KOPT-K1 (cell line): ENCODE data around the gene GUCA1A.
"Not testable (repeated sequence)": the region's sequence is repeated elsewhere in the genome, so short reads cannot be mapped to it uniquely, and the experiment has no call there.

Experiments
- H3K27ac ChIP-seq: fragments of 200-600 bp; sonication (generic); 2 replicates; pipeline ENCODE4 v1.5.1; 2016; ENCODE audit warnings: antibody characterized with exemption, mild to moderate bottlenecking, low read depth, low read length; ENCODE audit not compliant: poor library complexity, severe bottlenecking
- H3K36me3 ChIP-seq: fragments of 200-600 bp; sonication (generic); 2 replicates; pipeline ENCODE4 v1.5.1; 2017; ENCODE audit warnings: antibody characterized with exemption, mild to moderate bottlenecking, low read length, moderate library complexity; ENCODE audit not compliant: insufficient read depth
- H3K9me3 ChIP-seq: fragments of 200-600 bp; sonication (generic); 2 replicates; pipeline ENCODE4 v1.5.1; 2017; ENCODE audit warnings: antibody characterized with exemption, low read length, mild to moderate bottlenecking; ENCODE audit not compliant: insufficient read depth, poor library complexity, severe bottlenecking

The GUCA1A gene

DNA sequence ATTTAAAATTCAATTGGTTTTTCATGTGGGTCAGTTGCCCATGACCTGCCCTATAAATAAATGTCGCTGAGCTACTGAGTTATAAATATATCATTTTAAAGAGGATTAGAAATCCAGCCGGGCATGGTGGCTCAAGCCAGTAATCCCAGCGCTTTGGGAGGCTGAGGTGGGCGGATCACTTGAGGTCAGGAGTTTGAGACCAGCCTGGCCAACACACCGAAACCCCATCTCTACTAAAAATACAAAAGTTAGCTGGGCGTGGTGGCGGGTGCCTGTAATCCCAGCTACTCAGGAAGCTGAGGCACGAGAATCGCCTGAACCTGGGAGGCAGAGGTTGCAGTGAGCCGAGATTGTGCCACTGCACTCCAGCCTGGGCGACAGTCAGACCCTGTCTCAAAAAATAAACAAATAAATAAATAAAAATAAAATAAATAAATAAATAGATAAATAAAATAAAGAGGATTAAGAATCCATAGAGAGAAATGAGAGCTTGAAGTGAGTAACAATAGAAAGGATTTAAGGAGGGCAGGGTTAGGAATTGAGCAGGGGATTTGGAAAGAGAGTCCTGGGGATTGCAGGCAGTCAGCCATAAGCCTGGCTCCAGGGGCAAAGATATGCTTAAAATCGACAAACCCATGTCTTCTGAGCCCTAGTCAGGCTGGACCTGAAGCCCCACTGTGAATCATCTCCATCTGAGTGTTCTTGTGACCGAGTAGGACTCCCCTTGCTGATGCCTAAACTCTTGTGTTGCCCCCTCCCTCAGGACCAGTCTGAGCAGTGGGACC lies 29.2 kb downstream of the GUCA1A start:
- H3K9me3 ChIP-seq, H3K27ac ChIP-seq: not testable (repeated sequence)
- H3K36me3 ChIP-seq: peaks cover 44% of the 10 kb centered on the region

DNA sequence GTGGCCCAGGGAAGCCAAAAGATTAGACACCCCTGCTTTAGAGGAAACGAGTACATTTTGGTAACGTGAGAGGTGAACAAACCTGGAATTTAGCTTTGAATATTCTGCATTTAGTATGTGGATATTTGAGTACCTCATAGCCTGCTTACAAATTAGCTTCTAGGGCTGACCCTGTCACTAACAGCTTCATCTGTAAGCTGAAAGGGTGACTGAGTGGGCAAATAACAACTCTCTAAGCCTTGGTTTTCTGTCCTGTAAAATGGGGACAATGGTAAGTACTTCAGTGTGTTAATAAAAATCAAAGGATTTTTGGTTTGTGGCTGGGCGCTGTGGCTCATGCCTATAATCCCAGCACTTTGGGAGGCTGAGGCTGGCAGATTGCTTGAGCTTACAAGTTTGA lies 30.0 kb downstream of the GUCA1A start:
- Histone ChIP-seq H3K36me3 (peaks cover 48% of the 10 kb centered on the region), H3K27ac (no peak overlapping the region), H3K9me3 (no peaks in the 10 kb centered on the region)

DNA sequence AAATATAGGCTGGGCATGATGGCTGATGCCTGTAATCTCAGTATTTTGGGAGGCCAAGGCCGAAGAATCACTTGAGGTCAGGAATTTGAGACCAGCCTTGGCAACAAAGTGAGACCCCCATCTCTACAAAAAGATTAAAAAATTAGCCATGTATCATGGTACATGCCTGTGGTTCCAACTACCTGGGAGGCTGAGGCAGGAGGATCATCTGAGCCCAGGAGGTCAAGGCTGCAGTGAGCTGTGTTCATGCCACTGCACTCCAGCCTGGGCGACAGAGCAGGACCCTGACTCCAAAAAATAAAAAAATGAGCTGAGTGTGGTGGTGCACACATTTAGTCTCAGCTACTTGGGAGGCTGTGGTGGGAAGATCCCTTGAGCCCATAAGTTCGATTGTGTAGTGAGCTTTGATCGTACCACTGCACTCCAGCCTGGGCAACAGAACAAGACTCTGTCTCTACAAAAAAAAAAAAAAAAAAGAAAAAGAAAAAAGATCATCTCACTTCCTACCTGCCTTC lies 31.7 kb downstream of the GUCA1A start:
- peaks cover 65% of the 10 kb centered on the region for H3K36me3 ChIP-seq

DNA sequence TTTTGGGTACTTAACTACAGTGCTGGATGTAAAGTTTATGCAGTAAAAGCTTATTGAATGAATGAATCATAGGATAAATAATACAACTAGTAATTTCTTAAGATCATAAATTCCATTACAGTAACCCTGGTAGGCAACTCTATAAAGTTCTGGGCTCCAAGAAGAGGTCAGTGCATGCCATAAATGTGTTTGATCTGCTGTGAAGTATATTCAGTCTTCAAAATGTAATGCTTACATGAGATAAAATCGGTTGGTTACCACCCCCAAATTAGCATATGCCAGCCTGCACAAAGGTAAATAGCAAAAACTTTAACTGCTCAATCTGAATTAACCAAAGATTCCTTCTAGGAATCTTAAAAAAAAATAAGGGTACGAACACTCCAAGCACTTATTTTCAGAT lies 34.4 kb downstream of the GUCA1A start:
- not testable (repeated sequence) for H3K27ac ChIP-seq, H3K9me3 ChIP-seq
- peaks cover 87% of the 10 kb centered on the region for H3K36me3 ChIP-seq

More for the DNA sequence above, 31.7 kb downstream of the GUCA1A start:
- Histone ChIP-seq H3K27ac (no peak overlapping the region), H3K9me3 (no peaks in the 10 kb centered on the region)

DNA sequence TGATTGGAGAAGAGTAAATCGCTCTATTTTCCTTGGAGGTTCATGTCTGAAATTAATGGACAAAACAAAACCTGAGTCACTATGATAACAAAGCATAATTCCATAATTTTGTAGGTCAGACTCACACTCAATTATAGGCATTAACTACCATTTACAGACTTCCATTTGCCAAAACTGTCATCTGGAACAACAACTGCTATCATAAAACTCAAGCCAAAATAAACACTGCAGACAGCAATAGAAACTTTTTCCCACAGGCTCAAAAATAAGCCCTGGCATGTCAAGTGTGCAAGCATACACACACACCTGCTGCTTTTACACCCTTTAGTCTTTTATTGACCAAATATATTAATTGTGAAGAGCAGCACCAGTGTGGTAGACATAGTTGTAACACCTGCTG lies 37.4 kb downstream of the GUCA1A start:
- H3K36me3 ChIP-seq: peaks cover 81% of the 10 kb centered on the region
- H3K9me3 ChIP-seq: no peaks in the 10 kb centered on the region
- no peak overlapping the region for H3K27ac ChIP-seq

DNA sequence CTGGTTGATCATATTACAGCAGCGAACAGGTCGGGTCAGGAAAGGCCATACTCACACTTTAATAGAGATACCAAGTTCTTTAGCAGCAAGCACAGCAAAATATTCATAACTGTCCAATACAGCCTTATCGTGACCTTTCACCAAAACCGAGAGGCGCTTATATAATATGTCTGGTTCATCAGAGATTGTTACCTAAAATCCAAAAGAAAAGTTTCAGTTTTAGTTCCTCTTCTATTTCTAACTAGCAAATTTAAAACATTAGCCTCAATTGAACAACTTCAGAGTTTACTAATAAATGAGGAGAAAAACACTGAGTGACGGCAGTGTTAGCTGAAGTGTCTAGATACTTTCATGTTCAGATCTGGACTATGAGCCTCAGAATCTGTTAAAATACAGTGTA lies 38.6 kb downstream of the GUCA1A start:
- Histone ChIP-seq H3K9me3 (no peaks in the 10 kb centered on the region), H3K27ac (no peak overlapping the region), H3K36me3 (peaks cover 71% of the 10 kb centered on the region)

DNA sequence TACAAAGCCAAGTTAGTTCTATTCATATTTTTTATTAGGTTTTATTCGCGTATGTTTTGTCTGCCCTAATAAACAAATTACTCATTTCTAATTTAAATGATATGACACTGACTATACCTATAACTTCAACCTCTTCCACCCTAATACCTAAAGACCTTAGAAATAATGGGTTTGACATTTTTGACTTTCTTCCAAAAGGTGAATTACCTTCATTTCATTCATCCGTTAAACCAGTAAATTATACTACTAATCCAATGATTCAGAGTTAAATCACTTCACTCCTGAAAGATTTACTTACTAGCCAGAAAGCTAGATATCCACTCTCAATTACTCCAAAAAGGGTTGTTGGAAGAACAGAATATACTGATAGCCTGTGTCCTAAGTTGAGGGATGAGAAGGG lies 39.3 kb downstream of the GUCA1A start:
- H3K9me3 ChIP-seq: no peaks in the 10 kb centered on the region
- no peak overlapping the region for H3K27ac ChIP-seq
- H3K36me3 ChIP-seq: peaks cover 68% of the 10 kb centered on the region

DNA sequence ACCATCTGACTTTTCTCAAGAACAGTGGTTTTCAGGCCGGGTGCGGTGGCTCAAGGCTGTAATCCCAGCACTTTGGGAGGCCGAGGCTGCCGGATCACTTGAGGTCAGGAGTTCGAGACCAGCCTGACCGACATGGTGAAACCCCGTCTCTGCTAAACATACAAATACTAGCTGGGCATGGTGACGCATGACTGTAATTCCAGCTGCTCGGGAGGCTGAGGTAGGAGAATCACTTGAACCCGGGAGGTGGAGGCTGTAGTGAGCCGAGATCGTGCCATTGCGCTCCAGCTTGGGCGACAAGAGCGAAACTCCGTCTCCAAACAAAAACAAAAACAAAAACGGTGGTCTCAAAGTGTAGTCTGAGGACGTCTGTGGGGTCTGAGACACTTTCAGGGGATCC lies 43.3 kb downstream of the GUCA1A start:
- peaks cover 32% of the 10 kb centered on the region for H3K36me3 ChIP-seq
- not testable (repeated sequence) for H3K27ac ChIP-seq, H3K9me3 ChIP-seq

DNA sequence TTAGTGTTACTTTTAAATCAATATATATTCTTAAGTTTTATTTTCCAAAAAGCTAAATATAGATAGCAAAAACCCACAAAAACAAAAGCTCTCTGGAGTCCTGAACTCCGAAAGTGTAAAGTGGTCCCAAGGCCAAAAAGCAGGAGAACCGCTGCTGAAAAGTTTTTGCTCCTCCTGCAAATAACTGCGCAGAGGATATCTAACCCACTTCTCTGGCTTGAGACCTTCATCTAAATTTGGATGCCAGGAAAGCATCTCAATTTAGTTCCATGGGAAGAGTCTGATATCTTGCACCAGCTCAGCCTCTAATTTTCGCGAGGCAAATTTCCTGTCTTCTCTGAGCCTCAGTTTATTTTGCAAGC lies 44.0 kb downstream of the GUCA1A start:
- H3K9me3 ChIP-seq: no peaks in the 10 kb centered on the region
- H3K27ac ChIP-seq: peak overlapping the region; percentile 69
- H3K36me3 ChIP-seq: peaks cover 26% of the 10 kb centered on the region

DNA sequence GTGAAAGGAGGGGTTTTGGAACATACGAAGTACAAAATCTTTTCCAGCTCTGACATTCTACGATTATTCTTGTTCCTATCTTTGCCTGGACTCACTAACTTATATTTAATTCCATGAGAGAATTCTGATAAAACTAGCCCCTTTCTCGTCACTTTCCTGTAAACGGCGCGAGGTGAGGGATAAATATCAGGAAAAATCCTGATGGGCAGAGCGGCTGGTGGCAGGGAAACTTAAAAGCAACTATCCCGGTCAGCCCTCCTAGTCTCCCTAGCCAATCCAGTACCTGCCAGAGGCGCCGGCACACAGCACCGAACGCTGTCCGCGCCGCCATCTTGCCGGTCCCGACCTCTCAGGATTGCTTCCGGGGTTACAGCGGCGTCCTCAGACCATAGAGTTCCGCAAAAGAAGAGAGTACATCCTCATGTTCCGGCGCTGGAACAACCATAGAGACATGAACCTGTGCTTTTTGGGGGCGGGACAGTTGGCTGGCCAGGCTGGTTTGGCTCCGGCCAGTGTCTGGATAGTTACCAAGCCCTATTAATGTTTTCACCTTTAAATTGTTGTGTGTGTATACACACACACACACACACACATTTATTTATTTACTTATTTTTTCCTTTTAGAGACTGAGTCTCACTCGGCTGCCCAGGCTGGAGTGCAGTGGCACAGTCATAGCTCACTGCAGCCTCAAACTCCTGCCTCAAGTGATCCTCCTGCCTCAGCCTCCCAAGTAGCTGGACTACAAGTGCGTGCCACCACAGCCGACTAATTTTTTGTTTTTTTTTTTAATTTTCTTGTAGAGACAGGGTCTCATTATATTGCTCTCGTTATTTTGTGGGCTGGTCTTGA lies 44.6 kb downstream of the GUCA1A start, which contains the start of gene MRPS10:
Gene MRPS10 (minus strand): TSS at position 343 of the 849 bp plus-strand sequence. CDS start 12 bp downstream, at position 331.
- Histone ChIP-seq H3K36me3 (peaks cover 20% of the 10 kb centered on the region), H3K27ac (peak within 1 kb of the TSS; percentile 69), H3K9me3 (no peaks in the 10 kb centered on the region)

DNA sequence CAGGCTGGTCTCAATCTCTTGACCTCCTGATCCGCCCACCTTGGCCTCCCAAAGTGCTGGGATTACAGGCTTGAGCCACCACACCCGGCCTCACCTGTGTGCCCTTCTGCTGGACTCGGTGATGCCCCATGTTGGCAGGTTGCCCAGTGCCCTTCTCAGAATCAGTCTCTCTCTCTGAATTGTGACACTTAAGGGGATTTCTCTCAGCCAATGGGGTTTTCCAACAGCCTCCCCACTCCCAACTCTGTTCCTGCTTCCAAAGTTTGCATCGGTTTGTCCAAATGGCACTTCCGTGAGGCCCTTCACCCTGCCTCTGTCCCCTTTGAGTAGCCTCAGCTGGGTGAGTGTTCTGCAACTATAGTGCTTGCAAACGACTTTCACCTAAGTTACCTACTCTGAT lies 47.6 kb downstream of the GUCA1A start:
- H3K9me3 ChIP-seq: no peaks in the 10 kb centered on the region
- H3K36me3 ChIP-seq: no peaks in the 10 kb centered on the region
- H3K27ac ChIP-seq: no peak overlapping the region

DNA sequence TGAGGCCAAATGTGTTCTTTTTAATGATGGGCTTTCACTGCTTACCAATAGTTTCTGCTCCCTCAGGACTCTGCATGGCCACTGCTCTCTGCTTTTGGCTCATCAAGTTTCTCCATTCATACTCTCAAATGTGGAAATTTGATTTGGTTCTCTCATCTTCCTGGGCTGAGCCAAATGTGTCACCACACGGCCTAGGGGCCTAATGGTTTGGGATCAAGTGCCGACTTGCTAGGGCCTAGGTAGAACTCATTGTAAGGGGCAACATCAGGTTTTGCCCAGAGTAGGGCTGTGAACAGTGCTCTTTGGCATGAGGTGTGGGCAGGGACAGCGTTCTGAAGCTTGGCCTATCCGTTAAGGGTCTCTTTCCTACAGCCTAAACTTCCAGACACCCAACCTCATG lies 48.4 kb downstream of the GUCA1A start:
- H3K9me3 ChIP-seq: no peaks in the 10 kb centered on the region
- H3K27ac ChIP-seq: no peak overlapping the region

DNA sequence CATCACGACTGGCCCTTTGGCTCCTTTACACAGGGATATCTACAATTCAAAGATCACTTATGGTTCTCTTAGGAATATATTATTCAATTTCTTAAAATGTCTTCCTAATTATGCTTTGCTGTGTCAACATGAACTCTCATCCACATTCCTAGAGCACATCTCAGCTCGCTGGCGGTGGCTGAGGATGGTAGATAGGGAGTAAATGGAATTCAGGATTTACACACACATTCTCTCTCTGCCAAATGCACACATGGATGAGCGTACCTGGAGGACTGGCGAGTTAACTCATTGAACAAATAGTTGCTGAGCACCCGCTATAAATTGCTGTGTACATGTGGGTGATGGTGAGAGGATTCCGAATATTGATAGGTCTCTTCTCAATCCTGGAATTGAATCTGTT lies 49.3 kb downstream of the GUCA1A start:
- Histone ChIP-seq H3K36me3 (no peaks in the 10 kb centered on the region), H3K9me3 (no peaks in the 10 kb centered on the region), H3K27ac (no peak overlapping the region)

More for the DNA sequence above, 48.4 kb downstream of the GUCA1A start:
- H3K36me3 ChIP-seq: no peaks in the 10 kb centered on the region

DNA sequence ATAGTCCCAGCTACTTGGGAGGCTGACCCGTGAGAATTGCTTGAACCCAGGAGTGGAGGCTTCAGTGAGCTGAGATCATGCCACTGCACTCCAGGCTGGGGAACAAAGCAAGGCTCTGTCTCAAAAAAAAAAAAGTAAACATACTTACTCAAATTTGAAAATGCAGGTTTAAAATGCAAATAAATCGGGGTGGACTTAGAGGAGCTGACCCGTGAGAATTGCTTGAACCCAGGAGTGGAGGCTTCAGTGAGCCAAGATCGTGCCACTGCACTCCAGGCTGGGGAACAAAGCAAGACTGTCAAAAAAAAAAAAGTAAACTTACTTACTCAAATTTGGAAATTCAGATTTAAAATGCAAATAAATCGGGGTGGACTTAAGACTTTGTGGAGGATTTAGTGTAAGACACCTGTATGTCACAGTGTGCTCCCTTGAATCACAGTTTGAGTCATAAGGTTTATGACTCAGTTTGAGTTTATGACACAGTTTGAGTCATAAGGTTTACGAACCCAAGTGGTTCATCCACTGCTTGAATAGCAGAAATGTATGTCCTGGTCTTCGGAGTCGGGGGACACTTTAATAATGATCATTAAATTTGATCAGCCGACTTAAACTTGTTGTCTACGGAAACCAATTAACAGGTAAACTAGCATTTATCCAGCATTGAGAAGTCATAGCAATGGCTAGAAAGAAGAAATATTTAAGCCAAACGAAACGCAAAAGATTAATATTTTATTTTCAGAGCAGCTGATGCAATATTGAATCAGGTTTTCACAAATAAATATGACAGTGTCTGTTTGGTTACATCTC lies 51.3 kb downstream of the GUCA1A start:
- no peaks in the 10 kb centered on the region for H3K36me3 ChIP-seq
- H3K9me3 ChIP-seq: no peaks in the 10 kb centered on the region
- no peak overlapping the region for H3K27ac ChIP-seq

DNA sequence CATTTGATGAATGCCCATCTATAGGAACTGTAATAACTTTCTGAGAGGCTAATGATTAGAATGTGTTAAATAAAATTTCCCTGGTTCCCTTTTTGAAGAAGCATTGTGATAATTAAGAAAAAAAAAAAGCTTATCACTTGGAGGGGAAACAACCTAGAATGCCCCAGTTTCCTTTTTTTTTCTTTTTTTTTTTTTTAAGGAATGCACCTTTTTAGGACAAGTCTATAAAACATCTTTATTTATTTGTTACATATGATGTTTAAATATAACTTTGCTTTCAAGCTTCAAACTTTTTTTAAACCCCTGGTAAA lies 51.8 kb downstream of the GUCA1A start:
- Histone ChIP-seq H3K9me3 (no peaks in the 10 kb centered on the region), H3K27ac (no peak overlapping the region), H3K36me3 (no peaks in the 10 kb centered on the region)
